HT-29 (cell line): ENCODE data around the gene SRR. TPM values are rescaled to one million over a fixed set of nuclear protein-coding genes. Genes with fewer than 3 reads are reported as not detected.
A peak's percentile ranks its signal among the peaks of the same experiment; 100 is the strongest.
"Not testable (repeated sequence)": the region's sequence is repeated elsewhere in the genome, so short reads cannot be mapped to it uniquely, and the experiment has no call there.

ENCODE experiments used
- DNase-seq: peaks from one replicate; pipeline ENCODE4 v3.0.0-alpha.2; 2015; ENCODE audit warnings: low spot score
- total RNA-seq: library from RNA; depleted of rRNA; stranded (reverse); fragments of >200 nt; shearing (Covaris generic); gene quantifications from 2 replicates; pipeline ENCODE4 v1.2.3, GENCODE V29; 2014

SRR gene
- total RNA-seq, 1 experiment from 2014 or later, result 1.2 TPM

DNA sequence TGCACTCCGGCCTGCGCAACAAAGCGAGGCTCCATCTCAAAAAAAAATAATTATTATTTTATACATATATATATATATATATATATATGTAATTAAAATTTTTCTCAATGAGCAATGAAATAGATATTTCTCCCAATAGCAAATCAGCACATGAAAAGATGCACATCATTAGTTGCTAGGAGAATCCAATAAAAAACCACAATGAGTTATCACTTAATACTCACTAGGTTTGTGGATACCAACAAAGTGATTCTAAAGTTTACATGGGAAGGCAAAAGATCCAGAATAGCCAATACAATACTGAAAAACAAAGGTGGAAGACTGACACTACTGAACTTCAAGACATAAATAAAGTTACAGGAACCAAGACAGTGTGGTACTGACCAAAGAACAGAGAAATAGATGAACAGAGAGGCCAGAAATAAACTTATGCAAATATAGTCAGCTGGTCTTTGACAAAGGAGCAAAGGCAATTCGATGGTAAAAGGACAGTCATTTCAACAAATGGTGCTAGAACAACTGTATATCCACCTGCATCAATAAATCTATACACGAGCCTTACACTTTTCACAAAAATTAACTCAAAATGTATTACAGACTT is 13.8 kb upstream of the SRR start:
- no peak for DNase-seq

DNA sequence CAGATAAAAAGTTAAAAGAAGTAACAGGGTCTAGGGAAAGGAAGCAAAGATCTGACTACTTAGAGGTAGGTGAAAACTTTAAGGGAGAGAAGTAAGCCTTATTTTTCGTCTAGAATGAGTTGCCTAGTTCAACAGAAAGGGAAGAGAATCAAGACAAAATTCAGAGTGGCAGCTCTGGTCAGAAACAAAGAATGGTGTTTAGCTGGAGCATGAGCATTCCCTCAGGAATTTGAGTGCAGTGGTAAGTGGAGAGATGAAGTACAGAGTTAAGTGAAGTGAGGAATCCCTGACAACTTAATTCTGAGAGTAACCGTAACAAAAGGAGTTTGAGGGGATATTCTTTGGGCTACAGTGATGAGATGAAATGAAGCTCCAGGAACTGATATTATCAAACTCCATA is 11.7 kb upstream of the SRR start:
- DNase-seq, result no peak

DNA sequence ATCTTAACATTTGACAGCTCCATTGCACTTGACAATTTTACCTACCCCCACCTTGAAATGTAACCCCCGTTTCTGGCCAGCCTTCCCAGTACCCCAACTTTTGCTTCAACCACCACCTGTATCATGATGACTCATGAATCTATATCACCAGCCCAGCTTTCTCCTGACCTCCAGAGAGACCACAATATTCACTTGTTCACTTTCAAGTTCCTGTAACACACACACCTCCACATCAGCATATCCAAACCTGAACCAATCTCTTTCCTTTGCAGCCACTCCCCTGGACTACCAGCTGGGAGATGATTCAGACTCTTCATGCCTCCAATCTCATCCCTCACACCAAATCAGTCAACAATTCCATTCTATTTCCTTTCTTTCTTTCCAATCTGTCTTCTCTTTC is 8.2 kb upstream of the SRR start:
- no peak for DNase-seq

DNA sequence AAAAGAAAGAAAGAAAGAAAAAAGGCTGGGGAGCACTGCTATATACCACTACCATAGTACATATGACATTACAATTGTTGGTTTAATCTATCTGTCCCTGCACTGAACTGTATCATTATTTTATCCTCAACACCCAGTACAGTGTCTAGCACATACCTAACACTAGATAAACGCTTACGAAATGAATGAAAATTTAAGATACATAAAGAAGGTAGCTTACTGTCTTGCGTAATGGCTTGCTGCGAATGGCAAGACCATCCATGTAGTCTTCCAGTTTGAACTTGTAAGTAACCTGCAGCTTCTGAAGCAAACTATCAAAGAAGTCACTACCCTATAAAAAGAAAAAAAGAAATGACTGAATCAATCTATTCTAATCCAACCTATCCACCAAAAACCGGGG is 6.7 kb upstream of the SRR start:
- DNase-seq, result no peak

DNA sequence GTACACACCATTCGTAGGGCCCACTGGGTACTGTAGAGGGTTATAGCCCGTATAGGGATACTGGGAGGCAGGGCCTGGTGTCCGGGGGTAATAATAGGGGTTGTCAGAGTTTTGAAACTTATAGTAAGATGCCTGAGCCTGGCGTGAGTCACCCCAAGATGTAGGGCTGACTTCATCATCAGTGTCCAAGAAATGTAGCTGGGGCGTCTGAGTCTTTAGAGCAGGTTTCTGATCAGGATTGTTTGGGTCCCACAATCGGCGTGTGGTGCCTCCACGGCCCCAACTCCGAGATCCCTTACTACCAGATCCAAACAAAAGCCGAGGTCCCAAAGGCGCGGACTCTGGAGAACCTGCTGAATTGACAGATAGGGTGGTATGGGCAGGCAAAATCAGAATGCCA is 4.6 kb upstream of the SRR start:
- DNase-seq, result no peak

DNA sequence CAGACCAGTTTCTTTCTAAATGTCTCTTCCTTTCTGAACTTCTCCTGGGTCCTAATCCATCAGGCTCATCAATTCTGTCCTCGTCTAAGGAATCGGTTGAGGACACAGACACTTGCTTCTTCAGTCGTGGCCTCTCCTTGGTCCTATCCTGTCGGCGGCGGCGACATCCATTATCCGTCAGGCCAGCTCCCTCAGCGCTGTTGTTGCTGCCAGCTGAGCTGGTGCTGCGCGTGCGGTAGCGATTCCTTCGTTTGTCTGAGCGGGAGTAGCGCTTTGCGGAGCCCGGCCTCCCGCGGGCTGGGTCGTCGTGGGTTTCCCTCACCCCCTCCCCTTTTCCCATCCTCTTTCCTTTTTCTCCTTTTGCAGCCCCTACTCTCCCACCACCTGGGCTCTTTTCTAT is 4.0 kb upstream of the SRR start:
- DNase-seq, result no peak

DNA sequence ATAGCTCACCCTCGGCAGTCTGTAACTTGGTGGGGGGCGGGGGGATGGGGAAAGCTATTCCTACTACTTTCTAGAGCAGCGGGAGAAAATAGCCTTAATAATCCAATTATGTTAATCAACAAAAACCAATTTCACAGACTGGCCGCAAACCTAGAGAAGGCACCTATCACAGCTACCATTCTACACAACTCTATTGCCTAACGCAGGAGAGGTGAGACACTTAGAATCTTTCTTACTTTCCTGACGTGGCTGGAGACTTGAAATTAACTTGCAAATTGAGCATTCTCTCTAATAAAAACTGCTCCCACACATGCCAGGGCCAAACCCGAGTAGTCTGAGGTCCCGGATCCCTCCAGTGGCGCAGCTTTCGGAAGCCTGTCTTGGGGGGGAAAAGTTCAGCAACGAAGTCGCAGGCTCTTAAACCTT is 959 bp upstream of the SRR start:
- no peak for DNase-seq

DNA sequence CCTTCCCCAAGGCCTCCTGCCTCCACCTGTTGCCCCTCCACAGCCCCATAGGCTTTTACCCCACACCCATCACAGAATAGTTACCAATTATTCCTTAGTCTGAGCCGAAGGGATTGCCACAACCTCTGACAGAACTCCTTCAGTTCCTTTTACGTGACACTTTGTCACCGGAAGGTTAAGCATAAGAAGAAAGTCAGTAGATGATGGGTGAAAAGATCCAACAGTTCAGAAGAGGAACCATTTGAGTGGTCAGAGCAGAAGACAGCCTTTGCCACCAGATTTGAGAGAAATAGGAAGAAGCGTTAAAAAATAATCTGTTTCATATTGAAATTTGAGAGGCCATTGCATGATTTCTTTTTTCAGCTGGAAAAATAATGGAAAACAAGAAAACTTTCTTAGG is 1.2 kb downstream of the SRR start:
- no peak for DNase-seq

DNA sequence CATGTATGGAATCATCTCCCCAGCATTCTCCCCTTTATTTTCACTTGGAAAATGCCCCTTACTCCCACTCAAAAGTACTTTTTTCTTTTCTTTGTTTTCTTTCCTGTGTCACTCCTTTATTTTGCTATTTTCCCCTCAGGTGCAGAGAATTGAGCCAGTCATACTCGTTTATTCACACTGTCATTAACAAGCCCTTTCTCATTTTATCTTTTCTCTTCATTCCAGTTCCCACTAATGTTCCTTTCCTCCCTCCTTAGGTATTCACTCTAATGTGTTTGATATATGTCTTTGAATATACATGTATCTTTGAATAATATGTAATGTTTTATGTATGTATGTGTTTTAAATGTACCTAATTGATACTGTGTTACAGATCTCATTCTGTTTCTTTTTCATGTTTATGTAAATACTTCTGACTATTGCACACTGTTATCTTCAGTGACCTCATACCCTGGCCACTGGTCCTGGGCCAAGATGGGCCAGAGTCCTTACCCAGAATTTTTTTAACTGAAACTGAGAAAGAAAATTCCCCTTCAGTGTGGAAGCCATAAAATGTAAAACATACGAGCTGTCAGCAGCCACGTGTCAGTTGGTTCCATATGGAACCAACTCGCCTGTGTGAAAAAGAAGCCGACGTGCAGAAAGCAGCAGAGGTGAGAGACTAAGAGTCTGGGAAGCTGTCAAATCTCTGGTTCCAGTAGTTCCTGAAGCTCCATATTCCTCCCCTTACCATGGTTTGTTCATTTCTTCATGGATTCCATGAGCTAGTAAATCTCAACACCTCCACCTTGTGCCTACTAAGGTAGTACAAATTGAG is 5.8 kb downstream of the SRR start:
- no peak for DNase-seq

DNA sequence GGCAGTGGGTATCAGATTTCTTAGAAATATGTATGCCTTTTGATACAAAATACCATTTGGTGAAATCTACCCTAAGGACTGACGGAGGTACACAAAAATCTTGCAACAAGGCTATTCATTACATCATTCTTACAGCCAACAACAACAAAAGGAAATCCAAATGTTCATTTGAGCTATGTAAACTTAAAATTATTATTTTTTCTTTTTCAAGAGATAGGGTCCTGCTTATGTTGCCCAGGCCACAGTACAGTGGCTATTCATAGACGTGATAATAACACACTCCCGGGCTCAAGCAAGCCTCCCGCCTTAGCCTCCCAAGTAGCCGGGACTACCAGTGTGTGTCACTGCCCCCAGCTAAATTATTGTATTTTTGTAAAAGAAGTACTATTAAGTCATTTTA is 9.0 kb downstream of the SRR start:
- no peak for DNase-seq

DNA sequence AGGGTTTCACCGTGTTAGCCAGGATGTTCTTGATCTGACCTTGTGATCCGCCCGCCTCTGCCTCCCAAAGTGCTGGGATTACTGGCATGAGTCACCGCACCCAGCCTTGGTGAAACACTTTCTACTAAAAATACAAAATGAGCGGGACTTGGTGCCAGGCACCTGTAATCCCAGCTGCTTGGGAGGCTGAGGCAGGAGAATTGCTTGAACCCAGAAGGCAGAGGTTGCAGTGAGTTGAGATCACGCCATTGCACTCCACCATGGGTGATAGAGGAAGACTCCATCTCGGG is 13.1 kb downstream of the SRR start:
- DNase-seq, result not testable (repeated sequence)

DNA sequence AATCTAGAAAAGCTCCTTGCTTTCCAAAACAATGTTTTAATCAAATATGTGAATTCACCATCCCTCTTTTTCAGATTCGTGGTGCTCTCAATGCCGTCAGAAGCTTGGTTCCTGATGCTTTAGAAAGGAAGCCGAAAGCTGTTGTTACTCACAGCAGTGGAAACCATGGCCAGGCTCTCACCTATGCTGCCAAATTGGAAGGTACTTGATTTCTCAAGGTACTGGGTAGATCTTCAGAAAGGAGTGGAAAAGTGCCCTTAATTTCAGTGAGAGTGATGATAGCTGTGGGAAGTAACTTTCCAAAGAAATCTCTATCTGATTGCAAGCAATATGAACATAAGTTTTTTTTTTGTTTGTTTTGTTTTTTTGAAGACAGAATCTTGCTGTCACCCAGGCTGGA is 14.0 kb downstream of the SRR start:
- DNase-seq, result no peak

DNA sequence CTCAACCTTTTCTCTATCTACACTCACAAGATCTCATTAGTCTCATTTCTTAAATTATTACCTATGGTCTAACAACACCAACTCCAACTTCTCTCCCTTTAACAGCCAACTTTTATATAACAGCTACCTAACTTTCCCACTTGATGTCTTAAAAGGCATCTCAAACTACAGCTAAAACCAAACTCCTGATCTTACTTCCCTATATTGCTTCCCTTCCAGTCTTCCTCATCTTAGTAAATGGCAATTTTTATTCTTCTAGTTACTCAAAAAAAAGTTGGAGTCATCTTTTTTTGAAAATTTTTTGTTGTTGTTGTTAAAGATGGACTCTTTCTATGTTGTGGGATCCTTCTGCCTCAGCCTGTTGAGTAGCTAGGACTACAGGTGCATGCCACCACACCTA is 15.3 kb downstream of the SRR start:
- DNase-seq, result no peak

DNA sequence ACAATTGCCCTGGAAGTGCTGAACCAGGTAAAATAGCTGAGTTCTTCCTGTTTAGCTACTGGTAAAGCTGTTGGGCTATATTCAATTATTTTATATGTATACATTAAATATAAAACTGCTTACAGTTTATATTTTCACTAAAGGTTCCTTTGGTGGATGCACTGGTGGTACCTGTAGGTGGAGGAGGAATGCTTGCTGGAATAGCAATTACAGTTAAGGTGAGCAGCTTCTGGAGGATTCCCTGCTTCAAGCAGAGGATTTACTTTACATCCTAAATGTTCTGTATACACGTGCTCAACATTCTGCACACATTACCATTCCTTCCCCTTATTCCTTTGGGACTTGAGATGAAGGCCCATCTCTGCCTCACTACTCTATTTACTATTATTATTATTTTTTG is 17.6 kb downstream of the SRR start:
- no peak for DNase-seq

DNA sequence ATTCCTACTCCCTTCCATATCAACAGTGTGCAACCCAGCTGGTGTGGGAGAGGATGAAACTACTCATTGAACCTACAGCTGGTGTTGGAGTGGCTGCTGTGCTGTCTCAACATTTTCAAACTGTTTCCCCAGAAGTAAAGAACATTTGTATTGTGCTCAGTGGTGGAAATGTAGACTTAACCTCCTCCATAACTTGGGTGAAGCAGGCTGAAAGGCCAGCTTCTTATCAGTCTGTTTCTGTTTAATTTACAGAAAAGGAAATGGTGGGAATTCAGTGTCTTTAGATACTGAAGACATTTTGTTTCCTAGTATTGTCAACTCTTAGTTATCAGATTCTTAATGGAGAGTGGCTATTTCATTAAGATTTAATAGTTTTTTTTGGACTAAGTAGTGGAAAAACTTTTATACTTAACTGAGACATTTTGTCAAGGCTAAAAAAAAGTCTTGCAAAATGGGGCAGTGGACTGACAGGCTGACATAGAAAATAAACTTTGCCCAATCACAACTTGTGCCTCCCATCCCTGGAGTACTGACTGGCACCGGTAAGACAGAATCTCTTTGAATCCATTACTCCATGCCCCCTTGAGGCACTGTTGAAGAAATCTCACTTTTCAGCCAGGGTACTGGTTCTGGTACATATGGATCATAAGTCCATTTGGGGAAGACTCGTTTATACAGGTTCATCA is 20.0 kb downstream of the SRR start:
- DNase-seq, result no peak

DNA sequence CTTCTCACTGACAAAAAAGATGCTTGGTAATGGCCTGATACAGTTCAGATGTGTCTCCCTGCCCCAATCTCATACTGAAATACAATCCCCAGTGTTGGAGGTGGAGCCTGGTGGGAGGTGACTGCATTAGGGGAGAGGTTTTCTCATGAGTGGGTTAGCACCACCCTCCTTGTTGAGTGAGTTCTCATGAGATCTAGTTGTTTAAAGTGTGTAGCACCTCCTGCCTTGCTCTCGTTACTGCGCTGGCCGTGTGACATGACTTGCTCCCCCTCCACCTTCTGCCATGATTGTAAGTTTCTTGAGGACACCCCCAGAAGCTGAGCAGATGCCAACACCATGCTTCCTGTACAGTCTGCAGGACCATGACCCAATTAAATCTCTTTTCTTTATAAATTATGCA is 27.6 kb downstream of the SRR start:
- no peak for DNase-seq

DNA sequence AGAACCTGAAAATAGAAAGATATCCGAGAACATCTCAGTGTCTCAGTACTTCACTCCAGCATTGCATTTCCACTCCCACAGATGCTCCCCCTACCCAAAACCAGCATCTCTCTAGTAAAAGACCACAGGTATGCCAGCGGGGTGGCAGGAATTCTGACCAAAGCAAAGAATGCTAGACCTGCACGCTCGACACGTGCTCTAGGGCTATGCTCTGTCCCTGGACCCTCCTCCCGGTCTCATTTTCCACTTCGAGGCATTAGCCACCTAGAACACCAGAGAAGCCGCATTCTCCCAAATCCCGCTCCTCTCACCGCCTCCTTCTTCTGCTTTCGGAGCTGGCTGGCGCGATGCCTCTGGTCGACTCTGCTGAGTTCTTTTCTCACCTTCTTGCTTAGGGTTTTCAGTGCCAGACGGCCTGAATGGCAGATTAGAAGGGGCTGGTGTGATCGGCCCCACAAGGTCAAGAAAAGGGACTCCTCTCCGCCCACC is 32.0 kb downstream of the SRR start:
- peak; percentile 6 for DNase-seq

DNA sequence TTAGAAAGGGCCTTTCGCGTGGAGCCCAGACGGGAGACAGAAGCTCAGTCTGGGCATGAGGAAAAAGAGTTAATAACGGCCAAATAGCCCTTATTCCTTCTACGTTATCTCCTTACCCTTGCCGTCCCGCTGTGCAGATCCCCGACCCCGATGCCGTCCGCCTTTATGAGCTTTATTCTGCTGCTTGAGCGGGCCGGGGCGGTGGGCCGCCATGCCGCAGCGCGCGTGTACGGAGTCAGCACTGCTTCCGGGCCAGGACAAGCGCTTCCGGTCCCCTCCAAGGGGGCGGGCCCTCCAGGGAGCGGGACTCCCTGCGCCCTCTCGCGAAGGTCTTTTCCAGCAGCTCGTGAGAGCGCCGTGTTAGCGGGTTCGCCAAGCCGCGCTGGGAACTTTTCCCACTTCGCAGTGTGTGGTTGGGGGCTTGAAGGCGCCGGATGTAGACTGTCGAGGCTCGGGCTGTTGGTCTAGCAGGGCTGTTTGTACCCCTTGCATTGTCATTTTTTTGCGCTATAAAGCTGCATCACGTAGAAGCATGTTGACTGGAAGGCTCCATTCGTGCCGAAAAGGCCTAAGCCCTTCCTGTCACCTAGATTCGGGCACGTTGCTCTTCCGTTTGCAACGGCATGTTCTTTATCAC is 32.6 kb downstream of the SRR start, which contains the start of gene TSR1:
Gene TSR1, minus strand, starts transcription at position 243 of the 637 bp plus-strand sequence. Its CDS starts 30 bp downstream, at position 213.
- DNase-seq, result peak; percentile 87

DNA sequence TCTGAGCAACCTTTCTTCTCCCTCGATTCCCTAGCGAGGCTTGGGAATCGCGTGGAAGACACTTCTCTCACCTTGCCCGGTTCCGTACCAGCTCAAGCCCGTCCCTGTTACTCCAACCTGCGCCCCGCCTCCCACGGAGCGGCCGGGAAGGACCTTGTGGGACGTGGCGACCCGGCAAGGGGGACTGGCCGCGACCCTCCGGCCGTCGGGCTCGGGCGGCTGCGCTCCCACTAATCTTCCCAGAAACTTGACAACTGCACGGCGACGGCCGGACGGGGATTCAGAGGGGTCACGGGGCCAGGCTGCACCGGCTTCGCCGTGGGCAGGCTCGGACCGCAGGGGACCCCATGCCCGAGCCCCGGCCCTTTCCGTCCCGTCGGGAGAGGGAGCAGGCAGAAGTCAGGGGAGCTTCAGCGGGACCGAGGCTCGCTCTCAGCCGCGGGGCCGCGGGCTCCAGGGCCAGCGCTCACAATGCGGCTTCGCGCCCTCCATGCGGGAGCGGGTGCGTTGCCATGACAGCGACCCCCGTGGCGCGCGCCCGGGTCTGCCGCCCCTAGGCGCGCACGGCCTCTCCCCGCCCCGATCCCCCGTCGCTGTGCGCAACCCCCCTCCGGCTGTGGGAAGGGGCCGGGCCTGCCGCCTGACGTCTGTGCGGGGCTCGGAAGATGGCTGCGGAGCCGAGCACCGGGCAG is 33.2 kb downstream of the SRR start, which contains the start of gene SGSM2:
Gene SGSM2, plus strand, starts transcription at position 650 of the 692 bp plus-strand sequence. CDS start 188 bp downstream, outside the sequence.
- no peak for DNase-seq

DNA sequence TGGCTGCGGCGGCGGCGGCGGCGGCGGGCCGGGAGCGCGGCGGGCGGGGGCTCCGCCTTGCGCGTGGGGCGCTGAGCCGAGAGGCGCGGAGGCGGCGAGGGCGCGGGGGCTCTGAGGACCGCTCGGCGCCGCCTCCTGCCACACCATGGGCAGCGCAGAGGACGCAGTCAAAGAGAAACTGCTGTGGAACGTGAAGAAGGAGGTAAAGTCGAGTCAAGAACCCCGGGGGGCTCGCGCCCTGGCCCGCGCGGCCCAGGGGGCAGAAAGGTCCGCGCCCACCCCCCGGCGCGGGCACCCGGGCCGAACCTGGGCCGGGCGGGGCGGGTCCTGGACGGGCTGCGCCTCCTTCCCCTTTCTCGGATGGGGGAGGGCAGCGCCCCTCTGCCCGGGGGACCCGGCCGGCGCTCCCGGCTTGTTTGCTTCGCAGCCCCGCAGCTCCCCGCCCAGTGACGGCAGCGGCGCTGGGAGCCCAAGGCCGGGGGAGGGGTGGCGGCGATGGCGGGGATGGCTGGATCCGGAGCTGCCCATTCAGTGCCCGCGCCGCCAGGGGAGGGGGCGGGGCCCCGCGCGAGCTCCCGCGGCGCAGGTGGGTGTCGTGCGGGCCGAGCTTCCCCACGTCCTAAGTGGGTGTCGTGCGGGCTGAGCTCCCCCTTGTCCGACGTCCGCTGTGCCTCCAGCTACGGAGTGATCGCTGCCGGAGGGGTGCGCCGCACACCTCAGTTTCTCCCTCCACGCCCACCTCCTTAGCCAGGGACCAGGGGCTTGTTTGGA is 34.0 kb downstream of the SRR start:
- DNase-seq, result peak; percentile 36

DNA sequence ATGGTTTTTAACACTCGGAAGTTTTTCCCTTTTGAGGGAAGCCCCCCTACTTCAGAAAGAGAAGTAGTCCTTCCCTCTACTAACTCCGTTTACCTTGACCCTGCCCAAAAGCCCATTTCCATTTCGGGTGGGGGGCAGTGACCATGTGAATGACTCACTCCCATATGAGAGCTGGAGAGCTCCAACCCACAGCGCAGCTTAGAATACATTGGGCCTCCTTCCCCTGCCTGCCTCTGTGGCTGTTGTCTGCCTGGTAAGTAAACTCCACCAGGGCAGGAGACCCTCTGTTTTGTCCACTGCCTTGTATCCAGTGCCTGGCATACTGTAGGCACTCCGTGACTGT is 34.5 kb downstream of the SRR start:
- no peak for DNase-seq
